Retinal pigment epithelial cell (primary cell): Measurements from ENCODE around the gene HMGXB4.

Experiments
- DNase-seq: peaks from one replicate; pipeline ENCODE4 v3.0.0-alpha.2; 2010; ENCODE audit warnings: low read depth
- H3K4me3 ChIP-seq: 2 replicates; pipeline ENCODE4 v1.5.1; 2011; ENCODE audit warnings: mild to moderate bottlenecking, low read length, control low read depth, moderate library complexity
- TF ChIP-seq, protein P1 (sequence below): conservative IDR thresholded peaks from 2 replicates; pipeline ENCODE4 v1.5.1; 2011; ENCODE audit warnings: low read depth, low read length, control low read depth, inconsistent platforms

The HMGXB4 gene

DNA sequence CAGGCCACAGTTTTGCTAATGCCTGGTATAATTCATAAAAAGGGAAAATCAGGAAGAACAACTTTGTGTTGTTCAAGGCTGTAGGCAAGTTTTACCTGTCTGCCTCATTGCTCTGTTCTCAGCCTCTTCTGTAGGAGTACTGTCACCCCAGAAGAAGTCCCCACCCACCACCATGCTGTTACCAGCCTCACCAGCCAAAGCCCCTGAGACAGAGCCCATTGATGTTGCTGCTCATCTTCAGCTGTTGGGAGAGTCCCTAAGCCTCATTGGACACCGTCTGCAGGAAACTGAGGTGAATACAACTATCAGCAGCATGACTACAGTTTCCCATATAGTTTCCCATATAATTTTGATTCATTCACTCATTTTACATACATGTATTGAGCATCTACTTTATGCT lies 30.8 kb downstream of the HMGXB4 start:
- no peak overlapping the region for H3K4me3 ChIP-seq
- TF ChIP-seq, protein P1, sequence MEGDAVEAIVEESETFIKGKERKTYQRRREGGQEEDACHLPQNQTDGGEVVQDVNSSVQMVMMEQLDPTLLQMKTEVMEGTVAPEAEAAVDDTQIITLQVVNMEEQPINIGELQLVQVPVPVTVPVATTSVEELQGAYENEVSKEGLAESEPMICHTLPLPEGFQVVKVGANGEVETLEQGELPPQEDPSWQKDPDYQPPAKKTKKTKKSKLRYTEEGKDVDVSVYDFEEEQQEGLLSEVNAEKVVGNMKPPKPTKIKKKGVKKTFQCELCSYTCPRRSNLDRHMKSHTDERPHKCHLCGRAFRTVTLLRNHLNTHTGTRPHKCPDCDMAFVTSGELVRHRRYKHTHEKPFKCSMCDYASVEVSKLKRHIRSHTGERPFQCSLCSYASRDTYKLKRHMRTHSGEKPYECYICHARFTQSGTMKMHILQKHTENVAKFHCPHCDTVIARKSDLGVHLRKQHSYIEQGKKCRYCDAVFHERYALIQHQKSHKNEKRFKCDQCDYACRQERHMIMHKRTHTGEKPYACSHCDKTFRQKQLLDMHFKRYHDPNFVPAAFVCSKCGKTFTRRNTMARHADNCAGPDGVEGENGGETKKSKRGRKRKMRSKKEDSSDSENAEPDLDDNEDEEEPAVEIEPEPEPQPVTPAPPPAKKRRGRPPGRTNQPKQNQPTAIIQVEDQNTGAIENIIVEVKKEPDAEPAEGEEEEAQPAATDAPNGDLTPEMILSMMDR = no peak
- DNase-seq = no peak

DNA sequence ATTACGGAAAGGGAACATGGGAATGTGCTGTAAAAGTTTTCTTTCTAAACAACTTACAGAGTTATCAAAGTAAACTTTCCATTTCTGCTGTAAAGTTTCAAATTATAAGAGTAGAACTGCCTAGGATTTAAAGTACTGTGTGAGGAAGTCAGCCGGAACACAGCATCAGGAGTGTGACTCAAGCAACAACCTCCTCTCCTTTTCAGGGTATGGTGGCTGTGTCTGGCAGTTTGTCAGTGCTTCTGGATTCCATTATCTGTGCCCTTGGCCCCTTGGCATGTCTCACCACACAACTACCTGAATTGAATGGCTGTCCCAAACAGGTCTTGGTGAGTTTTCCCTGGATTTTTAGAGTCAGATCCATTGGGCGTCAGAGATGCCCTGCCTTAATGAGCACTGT lies 35.5 kb downstream of the HMGXB4 start:
- no peak overlapping the region for H3K4me3 ChIP-seq
- no peak for DNase-seq
- TF ChIP-seq, protein P1 = no peak

DNA sequence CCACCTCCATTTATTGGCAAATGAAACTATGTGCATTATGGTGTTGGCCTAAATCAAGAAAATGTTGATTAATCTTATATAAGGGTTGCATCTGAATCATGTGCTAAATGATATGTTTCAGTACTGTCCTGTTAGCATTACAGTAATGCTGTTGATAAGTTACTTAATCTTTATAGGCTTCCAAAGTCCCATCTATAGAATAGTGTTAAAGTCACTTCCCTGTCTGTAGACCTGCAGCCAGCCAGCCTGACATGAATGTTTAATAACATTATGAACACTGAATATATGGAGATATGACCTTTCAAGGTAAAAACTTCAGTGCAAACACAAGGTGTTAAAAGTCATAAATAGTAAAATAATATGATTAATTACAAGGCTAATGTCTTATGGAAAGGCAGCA lies 38.8 kb downstream of the HMGXB4 start:
- TF ChIP-seq, protein P1 = no peak
- H3K4me3 ChIP-seq = no peak overlapping the region
- no peak for DNase-seq

DNA sequence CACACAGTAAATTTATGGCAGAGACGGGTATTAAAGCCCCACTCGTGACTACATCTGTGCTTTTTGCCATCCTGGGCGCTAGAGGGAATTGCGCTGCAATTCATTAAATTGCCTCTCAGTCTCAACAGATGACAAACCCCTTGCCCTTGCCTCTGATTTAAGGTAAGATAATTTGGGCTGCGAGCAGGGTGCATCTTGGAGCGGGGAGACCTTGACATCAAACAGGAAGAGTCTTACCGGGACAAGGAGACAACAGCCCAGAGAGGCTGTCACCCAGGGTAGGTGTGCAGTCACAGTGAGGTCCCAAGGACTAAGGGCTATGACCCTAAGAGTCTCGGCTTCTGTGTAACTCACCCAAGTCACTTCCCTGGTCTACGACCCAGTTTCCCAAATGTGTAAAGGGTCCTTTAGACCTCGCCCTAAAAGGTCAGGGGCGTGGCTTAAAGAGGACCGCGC lies 42.0 kb downstream of the HMGXB4 start:
- TF ChIP-seq, protein P1 = peak; percentile 23
- peak overlapping the region; percentile 83 for H3K4me3 ChIP-seq
- DNase-seq = no peak

DNA sequence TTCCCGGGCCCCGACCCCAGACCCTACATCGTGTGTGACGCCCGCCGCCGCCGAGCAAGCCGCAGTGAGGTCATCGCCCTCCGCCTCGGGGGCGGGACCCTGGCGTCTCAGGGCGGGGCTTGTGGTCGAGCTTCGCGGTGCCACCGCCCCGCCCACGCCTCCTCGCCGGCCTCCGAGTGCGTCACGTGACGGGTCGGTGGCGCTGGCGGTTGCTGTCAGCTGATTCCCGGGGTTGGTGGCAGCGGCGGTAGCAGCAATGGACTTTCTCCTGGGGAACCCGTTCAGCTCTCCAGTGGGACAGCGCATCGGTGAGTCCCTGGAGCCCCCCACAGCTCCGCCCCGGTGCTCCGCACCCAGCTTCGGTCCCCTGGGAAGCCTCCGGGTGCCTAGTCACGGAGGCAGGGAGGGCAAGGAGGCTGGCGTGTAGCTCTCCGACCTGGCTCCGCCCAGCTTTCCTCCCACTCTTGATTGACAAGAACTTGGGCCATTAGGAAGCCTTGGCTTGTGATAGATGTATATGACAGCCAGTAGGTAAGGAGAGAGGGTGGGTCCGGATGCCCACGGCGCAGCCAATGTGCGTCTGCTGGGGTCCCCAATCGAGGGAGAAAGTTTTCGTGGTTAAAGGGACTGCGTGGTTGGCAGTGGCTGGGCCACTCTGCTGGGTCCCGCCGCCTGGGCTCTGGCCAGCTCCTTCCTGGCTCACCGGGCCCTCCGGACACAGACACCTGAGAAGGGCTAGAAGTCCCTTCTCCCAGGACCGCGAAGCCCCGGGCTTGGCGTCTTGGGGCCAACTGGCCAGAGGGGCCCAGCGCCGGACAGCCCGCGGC lies 42.6 kb downstream of the HMGXB4 start, which contains the start of gene TOM1:
Gene TOM1 (plus strand): TSS at position 222 of the 827 bp plus-strand sequence. CDS start 35 bp downstream, at position 257.
- peak; percentile 97 for DNase-seq
- peak within 1 kb of the TSS; percentile 83 for H3K4me3 ChIP-seq
- TF ChIP-seq, protein P1 = no peak

DNA sequence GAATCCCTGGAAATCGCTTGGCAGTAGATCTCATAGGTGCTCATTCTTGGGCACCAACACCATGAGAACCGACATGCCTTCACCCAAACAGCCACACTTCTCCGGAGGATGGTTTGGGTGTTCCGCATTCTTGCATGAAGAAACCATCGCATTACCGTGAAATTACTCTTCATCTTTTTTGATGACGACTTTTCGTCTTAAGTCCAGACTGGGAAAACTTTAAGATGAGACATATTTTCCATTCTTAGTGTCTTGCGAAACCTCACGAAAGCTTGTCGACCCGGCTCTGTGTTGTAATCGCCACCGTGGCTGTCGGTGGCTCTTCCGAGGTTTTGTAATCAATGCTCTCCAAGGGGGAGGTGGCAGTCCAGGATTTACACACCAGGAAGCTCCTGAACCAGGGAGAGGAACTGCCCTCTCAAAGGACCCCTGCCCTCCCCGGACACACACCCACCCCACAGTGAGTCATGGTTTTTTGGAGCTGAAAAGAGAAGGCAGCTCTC lies 44.1 kb downstream of the HMGXB4 start:
- TF ChIP-seq, protein P1 = no peak

DNA sequence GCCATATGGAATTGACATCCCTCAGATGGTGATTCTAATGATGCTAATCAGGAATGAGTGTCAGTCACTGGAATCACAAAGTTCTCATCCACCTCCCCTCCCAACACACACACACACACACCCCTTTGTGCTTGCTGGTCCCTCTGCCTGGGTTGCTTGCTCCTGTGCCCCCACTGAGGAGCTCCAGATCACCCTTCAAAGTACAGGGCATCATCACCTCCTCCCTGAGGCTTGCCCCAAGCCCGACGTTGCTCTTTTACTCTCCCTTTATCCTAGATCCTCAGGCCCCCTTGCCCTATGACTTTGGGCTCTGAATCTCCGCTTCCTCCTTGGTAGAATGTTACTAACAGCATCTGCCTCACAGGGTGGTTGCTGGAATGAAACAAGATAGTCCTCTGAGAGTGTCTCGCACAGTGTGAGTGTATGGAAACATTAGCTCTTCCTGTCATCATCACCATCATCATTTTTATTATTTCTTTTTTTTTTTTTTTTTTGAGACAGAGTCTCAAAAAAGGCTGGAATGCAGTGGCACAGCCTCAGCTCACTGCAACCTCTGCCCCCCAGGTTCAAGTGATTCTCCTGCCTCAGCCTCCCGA lies 45.8 kb downstream of the HMGXB4 start:
- no peak for DNase-seq
- no peak overlapping the region for H3K4me3 ChIP-seq
- TF ChIP-seq, protein P1 = no peak

More for the DNA sequence above, 44.1 kb downstream of the HMGXB4 start:
- no peak for DNase-seq
- no peak overlapping the region for H3K4me3 ChIP-seq
